ENCODE measurements around the gene SLC9A7. TPM values are rescaled to one million over a fixed set of nuclear protein-coding genes. Genes with fewer than 3 reads are reported as not detected.

Gene SLC9A7
- total and polyA plus RNA-seq, 2 donors (not counting 1 experiment from before 2014, with no cell fraction given): 13.9 to 47.7 TPM

- DNase-seq (ENCODE audit: low read depth in 2 of 2): peak; percentile 51 to 69
- no peak overlapping the region for H3K4me3 ChIP-seq (replicated peaks in 1 of 4; ENCODE audit: control extremely low read depth in 1 of 4, insufficient read depth in 1 of 4, low read depth in 3 of 4, low read length in 4 of 4)
- H3K4me1 ChIP-seq (ENCODE audit: control insufficient read depth, extremely low read depth, insufficient read depth, low read length): peaks cover 5% of the 10 kb centered on the region
- H3K27me3 ChIP-seq (ENCODE audit: control insufficient read depth, insufficient read depth, low read length): no peaks in the 10 kb centered on the region
- H3K9me3 ChIP-seq (ENCODE audit: control insufficient read depth, insufficient read depth, low read depth, low read length): no peaks in the 10 kb centered on the region
- no peaks in the 10 kb centered on the region for H4K20me1 ChIP-seq (ENCODE audit: control insufficient read depth, extremely low read depth, insufficient read depth, low read length)
- H3K79me2 ChIP-seq (ENCODE audit: control insufficient read depth, insufficient read depth, low read length): no peaks in the 10 kb centered on the region
- no peak overlapping the region for H3K4me2 ChIP-seq (ENCODE audit: extremely low read depth, insufficient read depth, low read length)
- no peaks in the 10 kb centered on the region for H3K36me3 ChIP-seq (ENCODE audit: control insufficient read depth, insufficient read depth, low read length)
- TF ChIP-seq CTCF (conservative IDR thresholded peaks at IDR 0.05 in 1 of 2, IDR thresholded peaks at IDR 0.05 in 1 of 2; ENCODE audit: low read depth in 1 of 2, low read length in 2 of 2) (peak; percentile 71 to 76), EZH2 (IDR thresholded peaks at IDR 0.05; ENCODE audit: low read length, missing control alignments) (no peak)
- no peak overlapping the region for H2AFZ ChIP-seq (ENCODE audit: low read length)
- H3K27ac ChIP-seq (ENCODE audit: insufficient read depth, low read length): no peak overlapping the region
- no peak overlapping the region for H3K9ac ChIP-seq (ENCODE audit: insufficient read depth, low read length)
Measured at GRCh38 chrX:46796574-46797191, 37.8 kb upstream of the SLC9A7 start.

GRCh38 chrX:46793386-46794143 is 34.6 kb upstream of the SLC9A7 start:
- H2AFZ ChIP-seq (ENCODE audit: low read length): peak overlapping the region; percentile 30
- TF ChIP-seq CTCF (conservative IDR thresholded peaks at IDR 0.05 in 1 of 2, IDR thresholded peaks at IDR 0.05 in 1 of 2; ENCODE audit: low read depth in 1 of 2, low read length in 2 of 2) (no peak), EZH2 (IDR thresholded peaks at IDR 0.05; ENCODE audit: low read length, missing control alignments) (no peak)
- H3K27ac ChIP-seq (ENCODE audit: insufficient read depth, low read length): peak overlapping the region; percentile 1
- H3K79me2 ChIP-seq (ENCODE audit: control insufficient read depth, insufficient read depth, low read length): no peaks in the 10 kb centered on the region
- peaks cover 5% of the 10 kb centered on the region for H3K4me1 ChIP-seq (ENCODE audit: control insufficient read depth, extremely low read depth, insufficient read depth, low read length)
- H3K9me3 ChIP-seq (ENCODE audit: control insufficient read depth, insufficient read depth, low read depth, low read length): no peaks in the 10 kb centered on the region
- DNase-seq (ENCODE audit: low read depth in 2 of 2): no peak
- no peaks in the 10 kb centered on the region for H3K36me3 ChIP-seq (ENCODE audit: control insufficient read depth, insufficient read depth, low read length)
- no peaks in the 10 kb centered on the region for H4K20me1 ChIP-seq (ENCODE audit: control insufficient read depth, extremely low read depth, insufficient read depth, low read length)
- no peaks in the 10 kb centered on the region for H3K27me3 ChIP-seq (ENCODE audit: control insufficient read depth, insufficient read depth, low read length)
- no peak overlapping the region for H3K4me3 ChIP-seq (replicated peaks in 1 of 4; ENCODE audit: control extremely low read depth in 1 of 4, insufficient read depth in 1 of 4, low read depth in 3 of 4, low read length in 4 of 4)
- no peak overlapping the region for H3K4me2 ChIP-seq (ENCODE audit: extremely low read depth, insufficient read depth, low read length)
- H3K9ac ChIP-seq (ENCODE audit: insufficient read depth, low read length): no peak overlapping the region

- Histone ChIP-seq H3K79me2 (ENCODE audit: control insufficient read depth, insufficient read depth, low read length) (no peaks in the 10 kb centered on the region), H3K36me3 (ENCODE audit: control insufficient read depth, insufficient read depth, low read length) (no peaks in the 10 kb centered on the region), H3K4me3 (replicated peaks in 1 of 4; ENCODE audit: control extremely low read depth in 1 of 4, insufficient read depth in 1 of 4, low read depth in 3 of 4, low read length in 4 of 4) (no peak overlapping the region), H4K20me1 (ENCODE audit: control insufficient read depth, extremely low read depth, insufficient read depth, low read length) (no peaks in the 10 kb centered on the region), H3K27ac (ENCODE audit: insufficient read depth, low read length) (no peak overlapping the region), H3K9ac (ENCODE audit: insufficient read depth, low read length) (no peak overlapping the region), H3K4me1 (ENCODE audit: control insufficient read depth, extremely low read depth, insufficient read depth, low read length) (peaks cover 5% of the 10 kb centered on the region), H2AFZ (ENCODE audit: low read length) (no peak overlapping the region), H3K4me2 (ENCODE audit: extremely low read depth, insufficient read depth, low read length) (peak overlapping the region; percentile 45), H3K27me3 (ENCODE audit: control insufficient read depth, insufficient read depth, low read length) (no peaks in the 10 kb centered on the region), H3K9me3 (ENCODE audit: control insufficient read depth, insufficient read depth, low read depth, low read length) (no peaks in the 10 kb centered on the region)
- TF ChIP-seq EZH2 (IDR thresholded peaks at IDR 0.05; ENCODE audit: low read length, missing control alignments): no peak
- TF ChIP-seq CTCF (conservative IDR thresholded peaks at IDR 0.05 in 1 of 2, IDR thresholded peaks at IDR 0.05 in 1 of 2; ENCODE audit: low read depth in 1 of 2, low read length in 2 of 2): no peak
- DNase-seq (ENCODE audit: low read depth in 2 of 2): no peak
Measured at GRCh38 chrX:46792810-46793188, 33.9 kb upstream of the SLC9A7 start.
